CD14-positive monocyte (primary cell): ENCODE results near the gene SIGLEC9. TPM values are rescaled to one million over a fixed set of nuclear protein-coding genes. Genes with fewer than 3 reads are reported as not detected.

Experiments
- DNase-seq, 3 donors: peaks; one replicate each; pipeline ENCODE4 v3.0.0-alpha.2; 2011 to 2022
- H2AFZ ChIP-seq: 2 replicates; pipeline ENCODE4 v1.6.0; 2012; ENCODE audit warnings: mild to moderate bottlenecking, low read depth, low read length, inconsistent platforms; ENCODE audit not compliant: insufficient read depth, poor library complexity, severe bottlenecking
- H3K27ac ChIP-seq, 2 donors: 1 replicate in 1 of 2; 2 replicates in 1 of 2; pipeline ENCODE4 v1.5.1; 2012 to 2013; ENCODE audit warnings: low read length in 2 of 2, control low read depth in 1 of 2, inconsistent platforms in 1 of 2, low read depth in 1 of 2, mild to moderate bottlenecking in 1 of 2
- H3K27me3 ChIP-seq, 2 donors: one replicate each; pipeline versions ENCODE4 v1.6.0 to v1.6.1; 2011 to 2013; ENCODE audit warnings: low read length in 2 of 2; ENCODE audit not compliant: control insufficient read depth in 2 of 2, insufficient read depth in 2 of 2
- H3K36me3 ChIP-seq, 2 donors: replicated peaks in 1 of 2; 1 replicate in 1 of 2; 2 replicates in 1 of 2; pipeline versions ENCODE4 v1.5.1 to v1.6.1; 2012 to 2013; ENCODE audit warnings: low read length in 2 of 2, control low read depth in 1 of 2, inconsistent platforms in 1 of 2, mild to moderate bottlenecking in 1 of 2; ENCODE audit not compliant: insufficient read depth in 2 of 2, control insufficient read depth in 1 of 2
- H3K4me1 ChIP-seq, 2 donors: 1 replicate in 1 of 2; 2 replicates in 1 of 2; pipeline versions ENCODE4 v1.5.1 to v1.6.1; 2012 to 2013; ENCODE audit warnings: low read length in 2 of 2, control low read depth in 1 of 2, inconsistent platforms in 1 of 2, mild to moderate bottlenecking in 1 of 2, moderate library complexity in 1 of 2; ENCODE audit not compliant: insufficient read depth in 2 of 2, control insufficient read depth in 1 of 2
- H3K4me2 ChIP-seq: replicated peaks from 2 replicates; pipeline ENCODE3; 2012; ENCODE audit warnings: low read length, moderate library complexity, mild to moderate bottlenecking; ENCODE audit not compliant: poor library complexity, severe bottlenecking; ENCODE audit errors: extremely low read depth
- H3K4me3 ChIP-seq, 3 experiments: fragments of 200-600 bp in 1 of 3; sonication (generic) in 1 of 3; replicated peaks in 1 of 3; 1 replicate in 2 of 3; 2 replicates in 1 of 3; pipeline ENCODE4 v1.5.1; 2011 to 2013; ENCODE audit warnings: low read length in 3 of 3, mild to moderate bottlenecking in 3 of 3, control low read depth in 2 of 3, low read depth in 2 of 3, inconsistent platforms in 1 of 3, moderate library complexity in 1 of 3
- H3K79me2 ChIP-seq: 2 replicates; pipeline ENCODE4 v1.6.0; 2012; ENCODE audit warnings: mild to moderate bottlenecking, control low read depth, inconsistent platforms, low read length, moderate library complexity; ENCODE audit not compliant: insufficient read depth
- H3K9ac ChIP-seq: 2 replicates; pipeline ENCODE4 v1.6.0; 2017; ENCODE audit warnings: low read length, mild to moderate bottlenecking; ENCODE audit not compliant: insufficient read depth, poor library complexity, severe bottlenecking
- H3K9me3 ChIP-seq, 2 donors: replicated peaks in 1 of 2; 1 replicate in 1 of 2; 2 replicates in 1 of 2; pipeline versions ENCODE4 v1.5.1 to v1.6.1; 2012 to 2013; ENCODE audit warnings: low read length in 2 of 2, control low read depth in 1 of 2; ENCODE audit not compliant: control insufficient read depth in 1 of 2, insufficient read depth in 1 of 2
- H4K20me1 ChIP-seq: 2 replicates; pipeline ENCODE4 v1.6.0; 2012; ENCODE audit warnings: mild to moderate bottlenecking, low read length, control low read depth, moderate library complexity; ENCODE audit not compliant: insufficient read depth
- H3K27ac Mint-ChIP-seq, 7 donors: one replicate each; pipeline ENCODE4 v1.8.0; 2020; ENCODE audit warnings: mild to moderate bottlenecking in 7 of 7, mixed read lengths in 7 of 7, moderate library complexity in 6 of 7, inconsistent platforms in 2 of 7
- H3K27me3 Mint-ChIP-seq, 3 donors: one replicate each; pipeline ENCODE4 v1.8.0; 2021 to 2022; ENCODE audit warnings: low read depth in 3 of 3, mild to moderate bottlenecking in 3 of 3, mixed read lengths in 3 of 3, moderate library complexity in 3 of 3, inconsistent platforms in 1 of 3
- H3K36me3 Mint-ChIP-seq, 2 donors: one replicate each; pipeline ENCODE4 v1.8.0; 2020; ENCODE audit warnings: mixed read lengths in 2 of 2, inconsistent platforms in 1 of 2, mild to moderate bottlenecking in 1 of 2
- H3K4me1 Mint-ChIP-seq: one replicate; pipeline ENCODE4 v1.8.0; 2020; ENCODE audit warnings: mild to moderate bottlenecking, mixed read lengths
- H3K4me3 Mint-ChIP-seq, 2 donors: one replicate each; pipeline ENCODE4 v1.8.0; 2020; ENCODE audit warnings: mild to moderate bottlenecking in 2 of 2, mixed read lengths in 2 of 2, moderate library complexity in 1 of 2
- H3K9me3 Mint-ChIP-seq, 7 donors: one replicate each; pipeline ENCODE4 v1.8.0; 2020 to 2022; ENCODE audit warnings: mixed read lengths in 7 of 7, mild to moderate bottlenecking in 6 of 7, moderate library complexity in 6 of 7, inconsistent platforms in 2 of 7
- CTCF ChIP-seq: fragments of 200-600 bp; IDR thresholded peaks from one replicate; pipeline ENCODE4 v1.8.0; 2022; ENCODE audit warnings: antibody characterized with exemption, mild to moderate bottlenecking
- WGBS: methylation state at CpG from one replicate; pipeline ENCODE4 v1.1.5; 2013; ENCODE audit warnings: missing lambda C conversion rate; ENCODE audit not compliant: insufficient coverage; 5-methylcytosine and 5-hydroxymethylcytosine counted together
- intact Hi-C, 2 donors: fragments of 100-400 bp; cut with micrococcal nuclease; formaldehyde crosslinking; loops; one replicate each; pipeline versions ENCODE4 v1.15.0 to v1.15.1; 2023
- polyA plus RNA-seq, 3 donors: library from polyadenylated mRNA; depleted of rRNA in 1 of 3; unstranded in 2 of 3; stranded (reverse) in 1 of 3; fragments of 300-500 nt in 2 of 3; fragments of >200 nt in 1 of 3; fragmentation: Illumina TruSeq in 2 of 3; gene quantifications; 1 replicate in 2 of 3; 2 replicates in 1 of 3; pipeline ENCODE4 v1.2.3, GENCODE V29; 2012 to 2021

The SIGLEC9 gene
- polyA plus RNA-seq, 3 donors, result 87.5 to 137 (median 133) TPM

- H3K4me3 Mint-ChIP-seq, result peak overlapping the region; percentile 94 to 99
- no peak for DNase-seq
- H3K4me1 ChIP-seq, result peaks cover 22 to 31% of the 10 kb centered on the region in 2 donors
- H2AFZ ChIP-seq, result peak overlapping the region; percentile 70
- peak overlapping the region in 1 of 2 donors; percentile 78 for H3K27ac ChIP-seq
- peaks cover 17% of the 10 kb centered on the region for H4K20me1 ChIP-seq
- H3K9ac ChIP-seq, result peak overlapping the region; percentile 68
- H3K27me3 ChIP-seq, result no peaks in the 10 kb centered on the region
- H3K36me3 ChIP-seq, result peaks cover 13 to 28% of the 10 kb centered on the region in 2 donors
- H3K27ac Mint-ChIP-seq, result peak overlapping the region; percentile 91 to 99 (median 98)
- H3K4me3 ChIP-seq, result peak overlapping the region; percentile 64 to 84 (median 84)
- WGBS, result 27% methylated on average over 18 of the region's 18 CpGs
- peaks cover 50% of the 10 kb centered on the region for H3K79me2 ChIP-seq
- H3K4me2 ChIP-seq, result peak overlapping the region; percentile 88
- H3K4me1 Mint-ChIP-seq, result peaks cover 39% of the 10 kb centered on the region
- TF ChIP-seq CTCF, result no peak
- peaks cover 0 to 1% (median 0%) of the 10 kb centered on the region in 7 donors for H3K9me3 Mint-ChIP-seq
- H3K27me3 Mint-ChIP-seq, result peaks cover 2 to 6% (median 2%) of the 10 kb centered on the region in 3 donors
- no peaks in the 10 kb centered on the region for H3K9me3 ChIP-seq
- intact Hi-C loops, result loop anchor here (5.0 to 10.0 kb wide), 2 partner anchors 40 to 487 kb away; no protein-coding TSS in a partner anchor
- H3K36me3 Mint-ChIP-seq, result peaks cover 27 to 31% of the 10 kb centered on the region in 2 donors
Observed at GRCh38 chr19:51107406-51108065, 17.2 kb upstream of the SIGLEC9 start.

GRCh38 chr19:51108066-51108804, 16.5 kb upstream of the SIGLEC9 start, which contains the start of gene CTU1:
TSS of gene CTU1 (minus strand) at chr19:51108409. CDS start at chr19:51104569, 3,840 bp downstream.
- H3K4me3 ChIP-seq, result peak within 1 kb of the TSS; percentile 64 to 84 (median 84)
- H3K36me3 ChIP-seq, result peaks cover 6 to 21% of the 10 kb centered on the region in 2 donors
- intact Hi-C loops, result loop anchor here (5.0 to 10.0 kb wide), 2 partner anchors 39 to 487 kb away; no protein-coding TSS in a partner anchor
- Mint-ChIP-seq H3K27me3 (peaks cover 2 to 6% (median 2%) of the 10 kb centered on the region in 3 donors), H3K4me1 (peaks cover 38% of the 10 kb centered on the region), H3K9me3 (peaks cover 0 to 1% (median 0%) of the 10 kb centered on the region in 7 donors), H3K36me3 (peaks cover 21 to 24% of the 10 kb centered on the region in 2 donors), H3K27ac (peak within 1 kb of the TSS; percentile 91 to 99 (median 98)), H3K4me3 (peak within 1 kb of the TSS; percentile 94 to 99)
- H3K27me3 ChIP-seq, result no peaks in the 10 kb centered on the region
- TF ChIP-seq CTCF, result no peak
- peaks cover 29 to 38% of the 10 kb centered on the region in 2 donors for H3K4me1 ChIP-seq
- DNase-seq, result peak; percentile 99 to 100 (median 99)
- no peaks in the 10 kb centered on the region for H3K9me3 ChIP-seq
- peaks cover 12% of the 10 kb centered on the region for H4K20me1 ChIP-seq
- peak within 1 kb of the TSS; percentile 88 for H3K4me2 ChIP-seq
- H3K9ac ChIP-seq, result peak within 1 kb of the TSS; percentile 68
- H3K27ac ChIP-seq, result peak within 1 kb of the TSS; percentile 31 to 78
- H3K79me2 ChIP-seq, result peaks cover 43% of the 10 kb centered on the region
- 0% methylated on average over 38 of the region's 43 CpGs for WGBS
- peak within 1 kb of the TSS; percentile 84 for H2AFZ ChIP-seq
